GM23338 (cell line): ENCODE measurements around the gene TUBB1. TPM values are rescaled to one million over a fixed set of nuclear protein-coding genes. Genes with fewer than 3 reads are reported as not detected.

Experiments
- ATAC-seq: fragments of 200-7000 bp; cut with Tn5 transposase; 3 replicates; pipeline ENCODE4 v1.9.1; 2020
- DNase-seq: peaks from one replicate; pipeline ENCODE4 v3.0.0-alpha.2; 2015; ENCODE audit warnings: low spot score
- H2AFZ ChIP-seq: fragments of 200-600 bp; sonication (generic); 2 replicates; pipeline ENCODE4 v1.8.0; 2016; ENCODE audit warnings: antibody characterized with exemption, mild to moderate bottlenecking, moderate library complexity
- H3F3A ChIP-seq: fragments of 200-600 bp; sonication (generic); replicated peaks from 2 replicates; pipeline ENCODE4 v1.8.0; 2017; ENCODE audit warnings: antibody characterized with exemption, mixed run types, low read depth
- H3K27ac ChIP-seq: fragments of 200-600 bp; sonication (generic); 2 replicates; pipeline ENCODE4 v1.6.1; 2016; ENCODE audit warnings: low read depth
- H3K27me3 ChIP-seq: fragments of 200-600 bp; sonication (generic); 2 replicates; pipeline ENCODE4 v1.8.0; 2016; ENCODE audit warnings: mild to moderate bottlenecking, mixed run types, moderate library complexity; ENCODE audit not compliant: insufficient read depth
- H3K36me3 ChIP-seq: fragments of 200-600 bp; sonication (generic); 2 replicates; pipeline ENCODE4 v1.8.0; 2016; ENCODE audit warnings: mild to moderate bottlenecking; ENCODE audit not compliant: insufficient read depth
- H3K4me1 ChIP-seq: fragments of 200-600 bp; sonication (generic); 2 replicates; pipeline ENCODE4 v1.8.0; 2016; ENCODE audit warnings: mild to moderate bottlenecking, moderate library complexity; ENCODE audit not compliant: insufficient read depth
- H3K4me2 ChIP-seq: fragments of 200-600 bp; sonication (generic); 2 replicates; pipeline ENCODE4 v1.7.1; 2017; ENCODE audit warnings: mixed run types
- H3K4me3 ChIP-seq: fragments of 200-600 bp; sonication (generic); 2 replicates; pipeline ENCODE4 v1.6.1; 2016; ENCODE audit warnings: mixed run types
- H3K79me2 ChIP-seq: fragments of 200-600 bp; sonication (generic); replicated peaks from 2 replicates; pipeline ENCODE4 v1.8.0; 2017; ENCODE audit warnings: mild to moderate bottlenecking; ENCODE audit not compliant: insufficient read depth
- H3K9me2 ChIP-seq: fragments of 200-600 bp; sonication (generic); 2 replicates; pipeline ENCODE4 v1.8.0; 2017; ENCODE audit not compliant: insufficient read depth
- H4K20me1 ChIP-seq: fragments of 200-600 bp; sonication (generic); replicated peaks from 2 replicates; pipeline ENCODE4 v1.8.0; 2017; ENCODE audit warnings: mild to moderate bottlenecking; ENCODE audit not compliant: insufficient read depth
- H3K27ac Mint-ChIP-seq: 2 replicates; pipeline ENCODE4 v1.8.0; 2020; ENCODE audit warnings: inconsistent platforms, mild to moderate bottlenecking, moderate library complexity, mixed read lengths
- H3K27me3 Mint-ChIP-seq: 3 replicates; pipeline ENCODE4 v1.8.0; 2022; ENCODE audit warnings: low read depth, mild to moderate bottlenecking, moderate library complexity, mixed read lengths, inconsistent platforms; ENCODE audit not compliant: insufficient read depth, poor library complexity
- H3K36me3 Mint-ChIP-seq: 3 replicates; pipeline ENCODE4 v1.8.0; 2021; ENCODE audit warnings: low read depth, mild to moderate bottlenecking, inconsistent platforms, moderate library complexity, mixed read lengths
- H3K4me1 Mint-ChIP-seq: 3 replicates; pipeline ENCODE4 v1.8.0; 2020; ENCODE audit warnings: mild to moderate bottlenecking, inconsistent platforms, mixed read lengths
- H3K4me3 Mint-ChIP-seq: 3 replicates; pipeline ENCODE4 v1.8.0; 2021; ENCODE audit warnings: moderate library complexity, mild to moderate bottlenecking, inconsistent platforms, mixed read lengths
- H3K9me3 Mint-ChIP-seq: 3 replicates; pipeline ENCODE4 v1.8.0; 2020; ENCODE audit warnings: moderate library complexity, mild to moderate bottlenecking, inconsistent platforms, mixed read lengths
- CREB1 ChIP-seq: fragments of 250-450 bp; sonication (Bioruptor Pico); IDR thresholded peaks from 2 replicates; pipeline ENCODE4 v1.5.0; 2020; ENCODE audit warnings: low read depth, mild to moderate bottlenecking, moderate library complexity
- CTCF ChIP-seq, 2 experiments: fragments of 200-600 bp in 1 of 2; sonication (generic) in 1 of 2; conservative IDR thresholded peaks; 2 replicates each; pipeline versions ENCODE4 v1.5.1 to v1.6.1; 2016 to 2017; ENCODE audit warnings: antibody characterized with exemption in 2 of 2, low read depth in 2 of 2, mild to moderate bottlenecking in 2 of 2, moderate library complexity in 1 of 2
- JUNB ChIP-seq: IDR thresholded peaks from one replicate; pipeline ENCODE4 v1.6.1; 2016; ENCODE audit warnings: antibody characterized with exemption; ENCODE audit not compliant: unreplicated experiment
- NANOG ChIP-seq: IDR thresholded peaks from 2 replicates; pipeline ENCODE4 v1.6.1; 2016; ENCODE audit warnings: antibody characterized with exemption, borderline replicate concordance
- STAT1 ChIP-seq: IDR thresholded peaks from one replicate; pipeline ENCODE4 v1.6.1; 2016; ENCODE audit warnings: antibody characterized with exemption; ENCODE audit not compliant: unreplicated experiment
- ZNF114 ChIP-seq: fragments of 250-450 bp; sonication (Bioruptor Pico); IDR thresholded peaks from 2 replicates; pipeline ENCODE4 v1.5.0; 2020; ENCODE audit warnings: mild to moderate bottlenecking, moderate library complexity
- ZNF462 ChIP-seq: fragments of 250-450 bp; sonication (Bioruptor Pico); IDR thresholded peaks from 2 replicates; pipeline ENCODE4 v1.5.0; 2020; ENCODE audit warnings: mild to moderate bottlenecking, moderate library complexity
- polyA plus RNA-seq: library from polyadenylated mRNA; unstranded; fragments of >200 nt; fragmentation: Nextera tagmentation; extraction: Ambion mirVana; gene quantifications from 2 replicates; pipeline ENCODE4 v1.2.1, GENCODE V29; 2016
- total RNA-seq: library from RNA; depleted of rRNA; stranded (reverse); fragments of >200 nt; shearing (Covaris generic); gene quantifications from 2 replicates; pipeline ENCODE4 v1.2.3, GENCODE V29; 2014

The TUBB1 gene
- total and polyA plus RNA-seq, 2 experiments from 2014 or later, result not detected

- no peaks in the 10 kb centered on the region for H3K79me2 ChIP-seq
- H3K4me2 ChIP-seq, result no peak overlapping the region
- H3K36me3 Mint-ChIP-seq, result no peaks in the 10 kb centered on the region
- peaks cover 5% of the 10 kb centered on the region; the same call in 1 of the 2 replicates for H3K4me1 ChIP-seq
- peaks cover 15% of the 10 kb centered on the region for H3K27me3 Mint-ChIP-seq
- TF ChIP-seq CREB1 (CRISPR knock-in tag) (no peak), JUNB (no peak), STAT1 (no peak)
- H3K4me3 Mint-ChIP-seq, result no peak overlapping the region
- H3K27ac Mint-ChIP-seq, result no peak overlapping the region
- no peak overlapping the region for H3K27ac ChIP-seq
- H3K4me3 ChIP-seq, result no peak overlapping the region
- no peak overlapping the region for H2AFZ ChIP-seq
- ATAC-seq (no peak), DNase-seq (no peak)
- no peaks in the 10 kb centered on the region for H3F3A ChIP-seq
- H3K36me3 ChIP-seq, result no peaks in the 10 kb centered on the region
- no peaks in the 10 kb centered on the region for H3K9me2 ChIP-seq
- H3K4me1 Mint-ChIP-seq, result peaks cover 21% of the 10 kb centered on the region; the same call in 2 of the 3 replicates
- H3K27me3 ChIP-seq, result no peaks in the 10 kb centered on the region
- H4K20me1 ChIP-seq, result no peaks in the 10 kb centered on the region
- no peaks in the 10 kb centered on the region for H3K9me3 Mint-ChIP-seq
Observed at GRCh38 chr20:59015411-59015810, 3.8 kb upstream of the TUBB1 start.

GRCh38 chr20:59015812-59016711 lies 3.2 kb upstream of the TUBB1 start:
- TF ChIP-seq NANOG, result no peak
- no peak for TF ChIP-seq CTCF (conservative IDR thresholded peaks at IDR 0.05; ENCODE audit: low read depth in 2 of 2)
- TF ChIP-seq ZNF114, result no peak
- TF ChIP-seq JUNB, result no peak
- TF ChIP-seq STAT1, result no peak
- TF ChIP-seq ZNF462 (CRISPR knock-in tag), result no peak
- H3K9me2 ChIP-seq, result no peaks in the 10 kb centered on the region
- Mint-ChIP-seq H3K27ac (no peak overlapping the region), H3K36me3 (no peaks in the 10 kb centered on the region), H3K9me3 (no peaks in the 10 kb centered on the region), H3K4me3 (no peak overlapping the region), H3K4me1 (peaks cover 15% of the 10 kb centered on the region; the same call in 2 of the 3 replicates), H3K27me3 (peaks cover 15% of the 10 kb centered on the region)
- peaks cover 5% of the 10 kb centered on the region; the same call in 1 of the 2 replicates for H3K4me1 ChIP-seq
- H4K20me1 ChIP-seq, result no peaks in the 10 kb centered on the region
- H3F3A ChIP-seq, result no peaks in the 10 kb centered on the region
- no peak for DNase-seq
- H3K27ac ChIP-seq, result no peak overlapping the region
- H3K4me2 ChIP-seq, result no peak overlapping the region
- H3K4me3 ChIP-seq, result no peak overlapping the region
- H3K36me3 ChIP-seq, result no peaks in the 10 kb centered on the region
- no peak overlapping the region for H2AFZ ChIP-seq
- ATAC-seq, result no peak
- no peaks in the 10 kb centered on the region for H3K79me2 ChIP-seq
- H3K27me3 ChIP-seq, result no peaks in the 10 kb centered on the region
